ENCODE results near the gene POMGNT2.

The POMGNT2 gene

GRCh38 chr3:43105596-43106292, at the start of gene POMGNT2:
Gene POMGNT2 (minus strand): TSS chr3:43106079. CDS start chr3:43081431, 24,648 bp downstream.
- peak; percentile 89 for DNase-seq

GRCh38 chr3:43154980-43155379, 49.1 kb upstream of the POMGNT2 start:
- no peak for DNase-seq

- DNase-seq: no peak
These were observed 47.6 kb upstream of the POMGNT2 start for GRCh38 chr3:43153216-43154083.

DNA sequence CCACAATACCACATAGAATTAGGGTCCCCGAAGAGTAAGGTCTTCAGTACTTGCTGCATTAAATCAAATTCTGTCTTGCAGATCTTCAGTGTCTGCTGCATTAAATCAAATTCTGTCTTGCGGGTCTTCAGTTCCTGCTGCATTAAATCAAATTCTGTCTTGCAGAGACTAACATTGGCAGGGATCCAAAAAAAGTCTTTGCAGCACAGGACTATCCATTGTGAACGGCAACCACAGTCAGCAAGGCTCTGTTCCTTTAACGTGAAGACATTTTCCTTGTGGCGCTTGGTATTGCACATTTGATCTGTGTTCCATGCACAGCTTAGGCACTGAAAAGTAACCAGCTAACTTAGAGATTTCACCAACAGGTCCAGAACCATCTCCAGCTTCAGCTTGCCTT, 46.8 kb upstream of the POMGNT2 start:
- no peak for DNase-seq

GRCh38 chr3:43148033-43148432, 42.2 kb upstream of the POMGNT2 start:
- no peak for DNase-seq

- DNase-seq: no peak
These were observed 40.7 kb upstream of the POMGNT2 start for GRCh38 chr3:43146599-43146998.

- no peak for DNase-seq
These were observed 39.0 kb upstream of the POMGNT2 start for GRCh38 chr3:43144761-43145490.

DNA sequence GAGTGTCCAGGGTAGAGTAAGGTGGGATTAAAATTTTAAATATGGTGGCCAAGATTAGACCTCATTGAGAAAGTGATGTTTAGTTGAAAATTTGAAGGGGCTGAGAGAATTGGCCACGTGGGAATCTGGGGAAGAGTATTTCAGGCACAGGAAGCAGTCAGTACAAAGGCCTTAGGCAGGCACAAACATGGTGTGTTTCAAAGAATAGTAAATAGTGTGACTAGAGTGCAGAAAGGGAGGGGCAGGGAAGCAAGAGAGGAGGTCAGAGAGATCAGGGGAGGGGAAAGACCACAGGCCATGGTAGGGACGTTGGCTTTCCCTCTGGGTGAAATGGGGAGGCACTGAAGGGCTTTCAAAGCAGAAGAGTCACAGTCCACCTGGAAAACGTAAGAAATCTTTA, 36.6 kb upstream of the POMGNT2 start:
- DNase-seq: no peak

DNA sequence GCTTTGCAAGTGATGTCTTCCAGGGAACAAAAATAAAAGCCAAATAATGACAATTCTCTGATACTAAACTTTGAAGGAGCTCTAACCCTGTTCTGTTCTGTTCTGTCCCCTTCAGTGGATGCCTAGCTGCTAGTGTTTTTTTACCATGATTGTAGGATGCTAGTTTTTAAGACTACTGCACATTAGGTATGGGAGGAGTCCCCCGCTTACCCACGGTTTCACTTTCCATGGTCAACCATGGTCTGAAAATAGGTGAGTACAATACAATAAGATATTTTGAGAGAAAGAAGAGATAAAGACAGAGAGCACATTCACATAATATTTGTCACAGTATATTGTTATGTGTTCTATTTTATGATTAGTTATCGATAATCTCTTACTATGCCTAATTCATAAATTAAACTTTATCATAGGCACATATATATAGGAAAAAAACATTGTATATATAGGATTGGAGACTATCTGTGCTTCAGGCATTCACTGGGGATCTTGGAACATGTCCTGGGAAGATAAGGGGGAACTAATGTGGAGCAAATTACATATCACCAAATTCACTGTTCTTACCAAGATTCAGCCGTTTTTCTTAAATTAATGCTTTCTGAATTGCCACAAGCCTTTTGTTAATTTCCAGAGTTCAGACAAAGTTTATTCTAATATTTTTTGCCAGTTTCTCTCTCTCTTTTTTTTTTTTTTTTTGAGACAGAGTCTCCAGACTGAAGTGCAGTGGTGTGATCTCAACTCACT, 32.8 kb upstream of the POMGNT2 start:
- no peak for DNase-seq

- no peak for DNase-seq
These were observed 27.2 kb upstream of the POMGNT2 start for GRCh38 chr3:43132870-43133636.

DNA sequence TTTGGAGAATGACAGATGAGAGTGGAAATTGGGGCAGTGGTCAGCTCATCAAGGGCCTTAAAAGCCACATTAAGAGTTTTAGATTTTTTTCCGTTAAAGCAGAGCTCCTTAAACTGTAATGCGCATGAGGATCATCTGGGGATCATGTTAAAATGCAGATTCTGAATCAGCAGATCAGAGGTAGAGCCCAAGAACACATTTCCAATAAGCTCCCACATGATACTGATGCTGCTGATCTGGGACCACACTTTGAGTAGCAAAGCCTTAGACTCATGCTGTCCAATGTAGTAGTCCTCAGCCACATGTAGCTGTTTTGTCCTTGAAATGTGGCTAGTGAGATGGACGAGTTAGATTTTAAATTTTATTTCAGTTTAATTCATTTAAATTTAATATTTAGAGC, 26.3 kb upstream of the POMGNT2 start:
- no peak for DNase-seq

GRCh38 chr3:43128464-43128863, 22.6 kb upstream of the POMGNT2 start:
- DNase-seq: no peak

- no peak for DNase-seq
These were observed 20.7 kb upstream of the POMGNT2 start for GRCh38 chr3:43126536-43126935.

DNA sequence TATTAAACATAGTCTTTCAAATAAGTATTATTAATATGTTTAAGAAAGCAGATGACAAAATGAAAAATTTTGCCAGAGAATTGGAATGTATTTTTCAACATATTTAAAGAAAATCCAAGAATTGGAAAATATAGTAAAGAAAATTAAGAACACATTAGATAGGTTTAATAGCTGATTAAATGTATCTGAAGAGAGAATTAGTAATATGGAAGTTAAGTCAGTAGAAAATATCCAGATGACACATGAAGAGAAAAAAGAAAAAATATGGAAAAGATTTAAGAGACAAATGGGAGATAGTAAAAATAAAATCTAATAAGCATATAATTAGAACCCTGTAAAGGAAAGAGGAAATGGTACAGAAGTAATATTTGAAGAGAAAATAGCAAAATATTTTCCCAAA, 18.0 kb upstream of the POMGNT2 start:
- DNase-seq: no peak

DNA sequence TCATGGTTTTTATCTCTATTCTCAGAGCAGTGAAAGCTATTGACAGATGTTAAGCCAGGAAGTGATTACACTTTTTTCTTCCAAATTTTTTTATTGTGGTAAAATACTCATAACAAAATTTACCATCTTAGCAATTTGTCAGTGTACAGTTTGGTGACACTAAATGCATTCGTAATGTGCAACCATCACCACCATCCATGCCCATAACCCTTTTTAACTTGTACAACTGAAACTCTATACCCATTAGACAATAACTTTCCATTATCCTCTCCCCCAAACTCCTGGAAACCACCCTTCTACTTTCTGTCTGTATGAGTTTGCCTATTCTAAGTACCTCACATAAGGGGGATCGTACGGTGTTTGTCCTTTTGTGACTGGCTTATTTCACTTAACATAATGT, 15.1 kb upstream of the POMGNT2 start:
- DNase-seq: no peak

DNA sequence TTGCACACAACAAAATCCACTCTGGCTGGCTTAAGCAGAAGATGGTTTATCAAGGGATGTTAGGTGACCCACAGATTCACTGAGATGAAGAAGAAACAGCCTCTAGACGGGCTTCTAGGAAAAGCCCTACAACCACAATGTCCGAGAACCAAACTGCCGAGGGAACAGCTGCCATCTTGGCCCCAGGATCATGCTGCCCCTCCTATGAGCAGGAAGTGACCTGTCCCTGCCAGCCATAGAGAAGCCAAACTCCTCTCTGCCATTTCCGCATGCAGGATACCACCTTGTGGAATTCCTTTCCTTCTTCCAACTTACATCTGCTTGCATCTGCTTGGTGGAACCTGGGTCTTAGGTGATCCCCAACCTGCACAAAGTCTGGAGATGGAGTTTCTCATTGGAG, 11.4 kb upstream of the POMGNT2 start:
- no peak for DNase-seq

GRCh38 chr3:43113671-43114070, 7.8 kb upstream of the POMGNT2 start:
- no peak for DNase-seq

DNA sequence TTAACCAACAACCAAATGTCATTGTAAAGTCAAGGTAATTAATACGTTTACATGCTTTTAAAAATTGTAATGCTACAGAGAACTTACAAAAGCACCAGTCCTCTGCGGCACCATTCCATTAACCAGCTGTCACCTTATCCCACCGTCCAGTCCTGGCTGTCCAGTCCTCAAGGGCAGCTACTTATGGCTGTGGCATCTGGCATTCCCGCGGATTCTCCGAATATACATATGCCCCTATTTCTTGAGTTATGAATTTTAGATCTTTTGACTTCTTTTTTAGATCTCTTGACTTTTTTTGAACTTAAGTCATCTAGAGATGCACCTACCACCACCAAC, 382 bp upstream of the POMGNT2 start:
- DNase-seq: no peak

GRCh38 chr3:43104660-43105595, 951 bp downstream of the POMGNT2 start:
- no peak for DNase-seq

- no peak for DNase-seq
These were observed 1.8 kb downstream of the POMGNT2 start for GRCh38 chr3:43104039-43104438.
